NB4 (cell line): ENCODE results near the gene ZNF652.

ENCODE experiments used
- MYC ChIP-seq: IDR thresholded peaks from 2 replicates; pipeline ENCODE4 v1.6.1; 2011; ENCODE audit warnings: low read depth, low read length
- POLR2A ChIP-seq: IDR thresholded peaks from 2 replicates; pipeline ENCODE4 v1.6.1; 2011; ENCODE audit warnings: mild to moderate bottlenecking; ENCODE audit not compliant: insufficient read length; ENCODE audit errors: extremely low read depth
- TF ChIP-seq, protein P1 (sequence below): IDR thresholded peaks from one replicate; pipeline ENCODE4 v1.5.1; 2012; ENCODE audit warnings: low read depth, low read length

DNA sequence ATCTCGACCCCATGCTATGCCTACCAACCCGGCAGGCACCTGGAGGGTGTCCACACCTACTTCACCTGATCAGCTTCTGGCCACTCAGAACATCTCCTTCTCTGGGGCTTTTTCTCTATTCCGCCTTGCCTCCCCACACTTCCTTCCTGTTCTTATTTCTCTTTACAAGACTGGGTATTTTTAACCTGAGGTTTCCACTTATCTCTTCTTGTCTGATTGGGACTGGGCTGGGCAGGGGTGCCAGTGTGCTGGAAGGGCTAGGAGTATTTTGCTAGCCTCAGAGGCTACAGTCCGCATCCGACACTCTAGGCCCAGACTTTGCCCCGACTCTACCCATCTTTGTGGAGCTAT lies 26.2 kb upstream of the ZNF652 start:
- TF ChIP-seq, protein P1, sequence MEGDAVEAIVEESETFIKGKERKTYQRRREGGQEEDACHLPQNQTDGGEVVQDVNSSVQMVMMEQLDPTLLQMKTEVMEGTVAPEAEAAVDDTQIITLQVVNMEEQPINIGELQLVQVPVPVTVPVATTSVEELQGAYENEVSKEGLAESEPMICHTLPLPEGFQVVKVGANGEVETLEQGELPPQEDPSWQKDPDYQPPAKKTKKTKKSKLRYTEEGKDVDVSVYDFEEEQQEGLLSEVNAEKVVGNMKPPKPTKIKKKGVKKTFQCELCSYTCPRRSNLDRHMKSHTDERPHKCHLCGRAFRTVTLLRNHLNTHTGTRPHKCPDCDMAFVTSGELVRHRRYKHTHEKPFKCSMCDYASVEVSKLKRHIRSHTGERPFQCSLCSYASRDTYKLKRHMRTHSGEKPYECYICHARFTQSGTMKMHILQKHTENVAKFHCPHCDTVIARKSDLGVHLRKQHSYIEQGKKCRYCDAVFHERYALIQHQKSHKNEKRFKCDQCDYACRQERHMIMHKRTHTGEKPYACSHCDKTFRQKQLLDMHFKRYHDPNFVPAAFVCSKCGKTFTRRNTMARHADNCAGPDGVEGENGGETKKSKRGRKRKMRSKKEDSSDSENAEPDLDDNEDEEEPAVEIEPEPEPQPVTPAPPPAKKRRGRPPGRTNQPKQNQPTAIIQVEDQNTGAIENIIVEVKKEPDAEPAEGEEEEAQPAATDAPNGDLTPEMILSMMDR = no peak
- TF ChIP-seq MYC (no peak), POLR2A (no peak)
